Heart left ventricle (tissue), 13 donors: ENCODE results near the gene MAML3.

Experiments
- CTCF ChIP-seq, 12 donors: fragments of 200-600 bp; sonication (generic) in 4 of 12; IDR thresholded peaks; one replicate each; pipeline versions ENCODE4 v1.5.0 to v1.8.0; 2018 to 2022; ENCODE audit warnings: antibody characterized with exemption in 12 of 12, mild to moderate bottlenecking in 5 of 12
- POLR2A ChIP-seq, 2 donors: fragments of 450-650 bp; IDR thresholded peaks; one replicate each; pipeline ENCODE4 v1.6.1; 2017; ENCODE audit warnings: antibody characterized with exemption in 2 of 2, mild to moderate bottlenecking in 2 of 2, moderate library complexity in 2 of 2
- donor health status: ischemic (EF 13 %, LVEDD 7.1; RV severe dilation, severe dysfunction).
- donor health status: DM: no; HTN: yes; CAD: no.
- donor health status: DM: no; HTN: no; CAD: no.
- donor health status: ischemic (EF 25% LVEDD 6.9; RV normal size, moderate dysfunction).
- donor health status: ischemic (EF 25% LVEDD 5.7; RV mildly dilated, moderate dysfunction).
- donor health status: ischemic (EF 35%, LVEDD 5.7; RV mildly dilated, moderate dysfunction).
- donor health status: nonischemic (EF 11% LVEDD 7.7; RV severe dilation, severe dysfunction).
- donor health status: DM: yes; HTN: yes; CAD: no.
- donor health status: PGD.
- donor health status: ischemic (EF 29% LVEDD 5.4; RV normal size, mild dysfunction).
- donor health status: nonischemic (EF 23%, LVEDD 6.1; RV moderate dilation, normal function).

DNA sequence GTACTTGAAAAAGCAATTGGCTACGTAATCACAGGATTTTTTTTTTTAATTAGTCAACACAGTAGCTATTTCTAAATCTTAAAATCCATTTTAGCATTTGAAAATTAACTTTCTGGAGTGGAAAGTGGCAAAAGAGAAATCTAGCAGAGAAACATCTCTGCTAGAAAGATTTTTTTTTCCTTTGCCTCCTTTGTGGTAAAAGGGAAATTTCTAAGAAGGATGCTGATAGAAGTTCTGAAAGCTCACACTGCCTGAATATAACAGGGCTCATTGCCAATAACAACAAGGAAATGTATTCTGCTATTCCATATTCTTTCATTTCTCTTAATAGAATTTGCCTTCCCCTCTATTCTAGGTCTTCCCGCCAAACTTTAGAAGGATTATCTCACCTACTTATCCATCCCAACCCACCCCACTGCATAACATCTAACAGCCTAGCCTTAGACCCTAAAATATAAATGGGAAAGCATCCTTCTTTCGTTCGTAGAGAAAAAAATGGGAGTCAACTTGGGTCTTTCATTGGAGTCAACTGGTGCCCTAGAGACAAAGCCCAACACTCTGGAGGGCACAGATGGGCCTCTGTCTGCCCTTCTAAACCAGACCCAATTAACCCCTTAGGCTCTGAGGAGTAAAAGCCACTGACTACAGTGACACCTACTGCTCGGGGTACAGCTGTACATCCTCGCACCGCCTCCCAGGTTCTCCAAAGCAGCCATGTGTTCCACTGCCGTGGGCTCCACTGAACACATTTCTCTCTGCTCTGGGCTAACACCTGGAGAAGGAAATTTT lies 103.9 kb downstream of the MAML3 start:
- TF ChIP-seq POLR2A (IDR thresholded peaks at IDR 0.05) (no peak), CTCF (IDR thresholded peaks at IDR 0.05) (peak in 9 of 12 donors; percentile 5 to 53 (median 26))
